ENCODE results near the gene PRKACG. TPM values are rescaled to one million over a fixed set of nuclear protein-coding genes. Genes with fewer than 3 reads are reported as not detected.

Gene PRKACG
- total RNA-seq, 1 experiment from 2014 or later = not detected

DNA sequence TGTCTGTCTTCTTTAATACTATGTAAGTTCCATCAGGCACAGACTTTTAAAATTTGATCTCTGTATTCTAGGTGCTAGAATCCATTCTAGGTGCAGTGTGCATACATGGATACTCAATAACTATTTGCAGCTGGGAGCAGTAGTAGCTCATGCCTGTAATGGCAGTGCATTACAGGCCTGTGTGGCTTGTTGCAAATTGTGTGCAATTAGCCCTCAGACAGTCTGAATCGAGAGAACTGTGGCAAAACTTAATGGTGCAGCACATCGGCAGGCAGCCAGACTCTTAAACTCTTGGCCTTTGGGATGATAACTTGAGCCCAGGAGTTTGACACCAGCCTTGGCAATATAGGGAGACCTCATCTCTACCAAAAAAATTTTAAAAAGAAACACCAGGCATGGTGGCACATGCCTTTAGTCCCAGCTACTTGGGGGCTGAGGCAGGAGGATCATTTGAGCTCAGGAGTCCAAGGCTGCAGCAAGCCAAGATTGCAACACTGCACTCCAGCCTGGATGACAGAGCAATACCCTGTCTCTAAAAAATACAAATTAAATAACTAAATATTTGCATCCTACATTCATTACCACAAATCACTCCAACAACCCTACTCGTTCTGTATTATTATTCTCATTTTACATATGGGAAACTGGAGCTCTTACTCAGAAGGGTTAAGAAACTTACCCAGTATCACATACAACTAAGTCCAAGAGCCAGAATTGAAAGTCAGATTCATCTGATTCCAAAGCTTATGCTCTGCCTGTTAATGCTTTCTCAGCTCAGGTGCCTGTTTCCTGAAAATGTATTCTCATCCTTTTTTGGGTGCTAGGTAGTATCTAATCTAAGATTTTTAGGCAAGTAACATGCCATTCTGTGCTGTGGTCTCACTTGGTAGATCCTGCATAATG lies 30.1 kb downstream of the PRKACG start:
- DNase-seq (ENCODE audit: low spot score) = no peak

GRCh38 chr9:68983008-68983411 lies 30.9 kb downstream of the PRKACG start:
- DNase-seq (ENCODE audit: low spot score) = no peak

- DNase-seq (ENCODE audit: low spot score) = peak; percentile 72
Observed at GRCh38 chr9:68981789-68982188, 32.1 kb downstream of the PRKACG start.

GRCh38 chr9:68980341-68980914 lies 33.5 kb downstream of the PRKACG start:
- DNase-seq (ENCODE audit: low spot score) = no peak

GRCh38 chr9:68979538-68980314 lies 34.2 kb downstream of the PRKACG start:
- DNase-seq (ENCODE audit: low spot score) = no peak

DNA sequence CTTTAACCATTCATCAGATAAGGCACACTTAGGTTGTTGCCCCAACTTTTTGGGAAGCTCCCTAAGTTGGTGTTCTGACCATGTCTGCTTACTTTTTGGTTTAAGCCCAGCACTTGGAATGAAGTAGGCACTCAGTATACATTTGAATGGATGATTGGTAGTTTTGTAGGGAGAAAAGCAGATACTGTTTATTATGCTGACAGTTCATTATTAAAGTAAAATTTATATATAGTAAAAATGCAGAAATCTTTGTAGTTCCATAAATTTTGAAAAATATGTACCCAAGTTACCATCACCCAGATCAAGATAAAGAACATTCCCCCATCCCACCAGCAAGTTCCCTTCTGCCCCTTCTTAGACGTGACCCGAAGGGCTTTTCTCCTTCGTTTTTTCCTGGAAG lies 35.4 kb downstream of the PRKACG start:
- DNase-seq (ENCODE audit: low spot score) = no peak

DNA sequence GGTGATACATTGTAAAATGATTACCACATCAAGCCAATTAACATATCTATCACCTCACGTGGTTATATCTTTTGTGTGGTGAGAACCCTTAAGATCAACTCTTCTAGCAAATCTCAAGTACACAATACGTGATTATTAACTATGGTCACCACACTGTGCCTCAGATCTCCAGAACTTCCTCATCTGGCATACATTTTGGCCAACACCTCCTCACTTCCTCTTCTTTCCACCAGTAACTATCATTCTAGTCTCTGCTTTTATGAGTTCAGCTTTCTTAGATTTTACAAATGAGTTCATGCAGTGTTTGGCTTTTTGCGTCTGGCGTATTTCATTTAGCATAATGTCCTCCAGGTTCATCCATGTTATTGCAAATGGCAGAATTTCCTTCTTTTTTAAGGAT lies 35.8 kb downstream of the PRKACG start:
- DNase-seq (ENCODE audit: low spot score) = no peak

DNA sequence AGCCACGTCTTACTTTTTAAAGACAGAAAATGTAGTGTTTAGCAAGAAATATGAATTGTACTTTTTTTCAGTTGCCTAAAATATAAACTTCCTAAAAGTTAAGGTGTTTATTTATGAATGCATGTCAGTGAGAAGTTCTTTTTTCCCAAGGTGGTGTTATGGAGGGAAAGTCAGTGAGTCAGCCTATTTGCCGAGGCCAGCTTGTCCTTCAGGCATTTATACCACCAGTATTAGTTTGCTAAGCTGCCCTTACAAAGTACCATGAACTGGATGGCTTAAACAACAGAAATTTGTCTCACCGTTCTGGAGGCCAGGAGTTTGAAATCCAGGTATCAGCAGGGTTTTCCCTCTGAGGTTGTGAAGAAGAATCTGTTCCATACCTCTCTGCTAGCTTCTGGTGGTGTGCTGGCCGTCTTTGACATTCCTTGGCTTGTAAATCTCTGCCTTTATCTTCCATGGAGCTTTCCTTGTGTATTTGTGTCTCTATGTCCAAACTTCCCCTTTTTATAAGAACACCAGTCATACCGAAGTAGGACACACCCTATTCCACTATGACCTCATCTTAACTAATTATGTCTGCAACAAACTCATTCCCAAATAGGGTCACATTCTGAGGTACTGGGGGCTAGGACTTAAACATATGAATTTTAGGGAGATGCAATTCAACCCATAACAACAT lies 38.4 kb downstream of the PRKACG start:
- peak; percentile 49 for DNase-seq (ENCODE audit: low spot score)

DNA sequence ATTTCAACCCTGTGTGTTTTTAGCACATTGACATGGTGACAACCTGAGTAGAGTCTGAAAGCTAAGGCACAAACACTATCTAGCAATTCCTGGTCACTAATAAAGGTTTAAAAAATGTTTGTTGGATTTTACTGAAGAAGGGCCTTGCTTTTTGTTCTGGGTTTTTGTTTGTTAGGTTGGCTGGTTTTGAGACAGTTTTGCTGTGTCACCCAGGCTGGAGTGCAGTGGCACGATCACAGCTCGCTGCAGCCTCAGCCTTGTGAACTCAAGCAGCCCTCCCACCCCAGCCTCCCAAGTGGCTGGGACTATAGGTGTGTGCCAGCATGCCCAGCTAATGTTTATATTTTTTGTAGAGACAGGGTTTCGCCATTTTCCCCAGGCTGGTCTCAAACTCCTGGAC lies 39.0 kb downstream of the PRKACG start:
- DNase-seq (ENCODE audit: low spot score) = no peak

DNA sequence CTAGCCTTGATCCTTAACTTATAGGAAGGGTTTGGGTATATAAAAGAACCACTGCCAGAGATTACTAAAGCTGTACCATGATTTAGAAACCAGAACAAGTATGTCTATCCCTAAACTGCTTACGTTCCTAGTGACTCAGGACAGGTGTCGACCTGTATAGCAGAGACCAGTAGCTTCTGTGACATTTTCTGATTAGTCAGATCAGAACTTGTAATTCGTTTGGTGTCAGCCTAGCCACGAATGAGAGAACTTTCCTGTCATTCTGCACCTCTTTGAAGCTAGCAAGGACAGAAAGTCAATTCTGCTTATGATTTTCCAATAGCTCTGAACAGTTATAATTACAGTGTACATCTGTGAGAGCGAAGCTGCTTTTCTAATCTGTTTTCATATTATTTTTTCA lies 39.5 kb downstream of the PRKACG start:
- DNase-seq (ENCODE audit: low spot score) = no peak

- no peak for DNase-seq (ENCODE audit: low spot score)
Observed at GRCh38 chr9:68973619-68974018, 40.3 kb downstream of the PRKACG start.

GRCh38 chr9:68970151-68970550 lies 43.8 kb downstream of the PRKACG start:
- DNase-seq (ENCODE audit: low spot score) = peak; percentile 25

DNA sequence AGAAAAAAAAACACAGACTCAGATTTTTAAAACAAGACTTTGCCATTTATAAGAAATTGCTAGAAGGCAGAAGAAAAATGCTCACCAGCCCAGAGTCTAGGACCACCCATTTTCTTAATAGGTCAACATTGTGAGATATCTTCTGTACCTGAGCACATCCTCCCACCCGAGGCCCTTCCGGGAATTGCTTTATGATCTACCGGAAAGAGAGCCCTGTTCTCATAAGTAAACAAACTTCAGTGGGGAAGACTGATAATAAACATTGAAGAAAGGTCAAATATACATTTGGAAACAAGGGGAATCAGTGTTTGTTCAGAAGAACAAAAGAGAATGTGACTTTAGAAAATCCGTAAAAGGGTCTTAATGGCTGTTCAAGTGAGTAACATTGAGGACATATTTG lies 44.4 kb downstream of the PRKACG start:
- no peak for DNase-seq (ENCODE audit: low spot score)

GRCh38 chr9:68967800-68968199 lies 46.1 kb downstream of the PRKACG start:
- no peak for DNase-seq (ENCODE audit: low spot score)

- no peak for DNase-seq (ENCODE audit: low spot score)
Observed at GRCh38 chr9:68966496-68966944, 47.4 kb downstream of the PRKACG start.

DNA sequence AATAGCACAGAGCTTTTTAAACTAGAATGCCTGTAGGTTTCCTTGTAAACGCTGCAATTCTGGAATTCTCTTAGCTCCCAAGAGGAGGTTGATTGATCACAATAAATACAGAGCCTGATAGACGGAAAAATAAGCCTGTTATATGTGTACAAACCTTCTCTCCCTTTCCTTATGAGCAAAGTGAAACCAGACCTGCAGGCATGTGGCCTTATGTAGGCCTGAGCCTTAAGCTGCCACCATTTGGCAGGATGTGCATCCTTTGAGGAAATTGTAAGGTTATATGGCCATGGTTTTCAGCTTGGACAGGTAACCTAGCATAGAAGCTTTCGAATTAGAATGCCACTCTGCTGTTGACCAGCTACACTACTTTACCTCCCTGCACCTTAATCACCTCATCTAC lies 49.1 kb downstream of the PRKACG start:
- no peak for DNase-seq (ENCODE audit: low spot score)

DNA sequence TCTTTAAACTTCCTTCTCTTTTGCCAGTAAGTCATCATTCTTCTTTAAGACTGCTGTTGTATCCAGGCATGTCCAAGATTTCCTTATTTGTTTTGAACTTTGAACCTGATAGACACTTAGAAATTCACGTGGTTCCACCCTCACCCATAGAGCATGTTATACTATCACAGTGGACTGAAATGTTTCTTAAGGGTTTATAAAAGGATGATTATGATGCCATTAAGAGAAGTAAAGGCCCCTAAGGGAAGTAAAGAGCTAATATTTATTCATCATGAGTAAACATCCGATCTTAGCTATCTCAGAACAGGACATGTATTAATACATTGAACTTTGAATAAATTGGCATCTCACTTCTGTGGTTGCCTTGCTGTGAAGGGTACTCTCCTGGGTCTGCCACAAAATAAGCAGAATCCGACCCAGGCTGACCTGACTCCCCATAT lies 49.8 kb downstream of the PRKACG start:
- no peak for DNase-seq (ENCODE audit: low spot score)

DNA sequence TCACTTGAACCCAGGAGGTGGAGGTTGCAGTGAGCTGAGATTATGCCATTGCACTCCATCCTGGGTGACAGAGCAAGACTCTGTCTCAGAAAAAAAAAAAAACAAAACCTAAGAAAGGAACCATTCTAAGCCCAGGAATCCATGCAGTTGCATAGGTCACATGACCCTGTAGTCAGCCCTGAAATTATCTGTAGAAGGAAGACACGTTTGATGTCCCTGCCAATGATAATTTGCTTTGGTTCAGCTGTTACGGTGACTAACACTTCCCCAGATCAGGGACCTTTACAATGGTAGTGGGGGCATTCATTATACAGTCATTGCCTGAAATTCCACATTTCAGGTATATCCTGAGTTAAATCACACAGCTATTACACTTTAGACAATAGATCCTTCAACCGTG lies 50.5 kb downstream of the PRKACG start:
- DNase-seq (ENCODE audit: low spot score) = no peak
